BJ (cell line): ENCODE data around the gene TNFRSF6B. TPM values are rescaled to one million over a fixed set of nuclear protein-coding genes. Genes with fewer than 3 reads are reported as not detected.

Source experiments
- CTCF ChIA-PET: fragments of 350-600 bp; formaldehyde crosslinking; extraction: SDS; loops from one replicate; lab custom pipeline; 2021; ENCODE audit warnings: antibody characterized with exemption, inconsistent platforms; lab: Yijun Ruan, JAX
- POLR2A ChIA-PET: fragments of 300-600 bp; sonication (Branson Sonifier 250); formaldehyde crosslinking; extraction: SDS; loops from one replicate; lab custom pipeline; 2021; ENCODE audit warnings: antibody characterized with exemption; lab: Charles Lee
- DNase-seq: peaks from one replicate; pipeline ENCODE4 v3.0.0-alpha.2; 2011; ENCODE audit warnings: low read depth
- H3K27me3 ChIP-seq: 2 replicates; pipeline ENCODE4 v1.6.0; 2011; ENCODE audit warnings: low read length; ENCODE audit not compliant: control insufficient read depth, insufficient read depth
- H3K36me3 ChIP-seq: 2 replicates; pipeline ENCODE4 v1.5.1; 2011; ENCODE audit warnings: low read length; ENCODE audit not compliant: control insufficient read depth, insufficient read depth
- H3K4me3 ChIP-seq: 2 replicates; pipeline ENCODE4 v1.5.1; 2011; ENCODE audit warnings: low read depth, mild to moderate bottlenecking, control low read depth, low read length
- CTCF ChIP-seq: IDR thresholded peaks from 2 replicates; pipeline ENCODE4 v1.5.1; 2011; ENCODE audit warnings: low read depth, mild to moderate bottlenecking, control low read depth, inconsistent platforms, low read length, moderate library complexity; ENCODE audit not compliant: insufficient read depth
- polyA plus RNA-seq: library from polyadenylated mRNA; depleted of rRNA; stranded (reverse); fragments of >200 nt; gene quantifications from 2 replicates; pipeline ENCODE4 v1.2.3, GENCODE V29; 2011

The TNFRSF6B gene
- polyA plus RNA-seq, 1 experiment = 3.2 TPM

GRCh38 chr20:63695424-63696305 lies 787 bp upstream of the TNFRSF6B start:
- POLR2A ChIA-PET = no interaction called here
- CTCF ChIA-PET = interaction anchor here (0.6 kb wide), 1 partner anchor 23 kb away, joined by 4 read pairs; no protein-coding TSS in a partner anchor
- Histone ChIP-seq H3K36me3 (peaks cover 16% of the 10 kb centered on the region), H3K27me3 (no peaks in the 10 kb centered on the region), H3K4me3 (no peak overlapping the region)
- no peak for TF ChIP-seq CTCF
- DNase-seq = no peak

GRCh38 chr20:63696306-63696627 lies 185 bp upstream of the TNFRSF6B start:
- peak overlapping the region; percentile 31 for H3K4me3 ChIP-seq
- peaks cover 17% of the 10 kb centered on the region for H3K36me3 ChIP-seq
- CTCF ChIA-PET = interaction anchor here (0.6 kb wide), 1 partner anchor 23 kb away, joined by 4 read pairs; no protein-coding TSS in a partner anchor
- POLR2A ChIA-PET = no interaction called here
- H3K27me3 ChIP-seq = no peaks in the 10 kb centered on the region
- no peak for DNase-seq
- no peak for TF ChIP-seq CTCF

- Histone ChIP-seq H3K4me3 (peak overlapping the region; percentile 31), H3K27me3 (no peaks in the 10 kb centered on the region), H3K36me3 (peaks cover 19% of the 10 kb centered on the region)
- 0 out of 2 replicates have a peak, but pooled peaks have one; percentile 5 for TF ChIP-seq CTCF
- DNase-seq = no peak
- POLR2A ChIA-PET = no interaction called here
- CTCF ChIA-PET = interaction anchor here (1.0 to 1.2 kb wide), 2 partner anchors 14 to 276 kb away, joined by 4 to 5 read pairs; no protein-coding TSS in a partner anchor
These were observed 960 bp downstream of the TNFRSF6B start for GRCh38 chr20:63697357-63697867.

GRCh38 chr20:63697868-63698545 lies 1.6 kb downstream of the TNFRSF6B start:
- ChIA-PET POLR2A (no interaction called here), CTCF (interaction anchor here (0.6 to 1.0 kb wide), 3 partner anchors 15 to 276 kb away, joined by 3 to 4 read pairs (median 3); no protein-coding TSS in a partner anchor)
- no peak for DNase-seq
- Histone ChIP-seq H3K27me3 (no peaks in the 10 kb centered on the region), H3K4me3 (no peak overlapping the region), H3K36me3 (peaks cover 19% of the 10 kb centered on the region)
- TF ChIP-seq CTCF = no peak
